Stimulated activated naive CD8-positive, alpha-beta T cell treated with anti-CD3 and anti-CD28 coated beads, Interleukin-15, amount 100 ng/mL, for 72 hours (primary cell): Measurements from ENCODE around the gene AGPAT4.

Experiments used
- ATAC-seq: fragments of 150-1000 bp; cut with Tn5 transposase; 2 replicates; pipeline ENCODE4 v1.10.0; 2021; ENCODE audit warnings: mild to moderate bottlenecking, moderate library complexity
- DNase-seq, 2 donors: peaks; one replicate each; pipeline ENCODE4 v3.0.0; 2021 to 2022
- H3K27ac Mint-ChIP-seq, 2 donors: one replicate each; pipeline ENCODE4 v1.8.0; 2022; ENCODE audit warnings: mild to moderate bottlenecking in 2 of 2, mixed read lengths in 2 of 2, moderate library complexity in 2 of 2
- H3K27me3 Mint-ChIP-seq: one replicate; pipeline ENCODE4 v1.8.0; 2022; ENCODE audit warnings: mixed read lengths
- H3K4me1 Mint-ChIP-seq: one replicate; pipeline ENCODE4 v1.8.0; 2022; ENCODE audit warnings: mild to moderate bottlenecking, mixed read lengths
- H3K4me3 Mint-ChIP-seq, 2 donors: one replicate each; pipeline ENCODE4 v1.8.0; 2022; ENCODE audit warnings: mild to moderate bottlenecking in 2 of 2, mixed read lengths in 2 of 2, moderate library complexity in 1 of 2
- H3K9me3 Mint-ChIP-seq, 2 donors: one replicate each; pipeline ENCODE4 v1.8.0; 2022; ENCODE audit warnings: mixed read lengths in 2 of 2

AGPAT4 gene

GRCh38 chr6:161249327-161249726, 24.5 kb downstream of the AGPAT4 start:
- ATAC-seq: no peak
- Mint-ChIP-seq H3K27ac (no peak overlapping the region), H3K4me1 (no peaks in the 10 kb centered on the region)

GRCh38 chr6:161246725-161247124, 27.1 kb downstream of the AGPAT4 start:
- Mint-ChIP-seq H3K9me3 (no peaks in the 10 kb centered on the region), H3K27me3 (no peaks in the 10 kb centered on the region), H3K4me3 (no peak overlapping the region)

More at GRCh38 chr6:161249327-161249726, 24.5 kb downstream of the AGPAT4 start:
- Mint-ChIP-seq H3K4me3 (no peak overlapping the region), H3K9me3 (no peaks in the 10 kb centered on the region), H3K27me3 (no peaks in the 10 kb centered on the region)
- DNase-seq: no peak

GRCh38 chr6:161245363-161245762, 28.5 kb downstream of the AGPAT4 start:
- no peak overlapping the region for H3K27ac Mint-ChIP-seq
- no peak for ATAC-seq
- H3K4me1 Mint-ChIP-seq: peaks cover 8% of the 10 kb centered on the region
- no peaks in the 10 kb centered on the region for H3K9me3 Mint-ChIP-seq
- no peak overlapping the region for H3K4me3 Mint-ChIP-seq
- DNase-seq: no peak
- no peaks in the 10 kb centered on the region for H3K27me3 Mint-ChIP-seq

More at GRCh38 chr6:161246725-161247124, 27.1 kb downstream of the AGPAT4 start:
- no peak for DNase-seq
- H3K27ac Mint-ChIP-seq: no peak overlapping the region
- H3K4me1 Mint-ChIP-seq: peaks cover 8% of the 10 kb centered on the region
- ATAC-seq: no peak

GRCh38 chr6:161244725-161245124, 29.1 kb downstream of the AGPAT4 start:
- H3K27ac Mint-ChIP-seq: no peak overlapping the region
- DNase-seq: no peak

GRCh38 chr6:161242779-161243693, 30.8 kb downstream of the AGPAT4 start:
- DNase-seq: peak; percentile 25 to 54
- H3K4me1 Mint-ChIP-seq: peaks cover 8% of the 10 kb centered on the region
- H3K4me3 Mint-ChIP-seq: no peak overlapping the region
- peak; percentile 95 for ATAC-seq
- H3K9me3 Mint-ChIP-seq: no peaks in the 10 kb centered on the region
- peak overlapping the region in 1 of 2 donors; percentile 15 for H3K27ac Mint-ChIP-seq
- H3K27me3 Mint-ChIP-seq: no peaks in the 10 kb centered on the region

More at GRCh38 chr6:161244725-161245124, 29.1 kb downstream of the AGPAT4 start:
- Mint-ChIP-seq H3K9me3 (no peaks in the 10 kb centered on the region), H3K27me3 (no peaks in the 10 kb centered on the region), H3K4me1 (peaks cover 8% of the 10 kb centered on the region), H3K4me3 (no peak overlapping the region)
- ATAC-seq: no peak

- no peak for ATAC-seq
- no peak overlapping the region for H3K27ac Mint-ChIP-seq
- H3K27me3 Mint-ChIP-seq: no peaks in the 10 kb centered on the region
- no peak for DNase-seq
- peaks cover 8% of the 10 kb centered on the region for H3K4me1 Mint-ChIP-seq
- no peaks in the 10 kb centered on the region for H3K9me3 Mint-ChIP-seq
- no peak overlapping the region for H3K4me3 Mint-ChIP-seq
Measured at GRCh38 chr6:161242113-161242512, 31.7 kb downstream of the AGPAT4 start.

GRCh38 chr6:161239001-161239400, 34.9 kb downstream of the AGPAT4 start:
- DNase-seq (no peak), ATAC-seq (no peak)
- H3K4me1 Mint-ChIP-seq: peaks cover 21% of the 10 kb centered on the region
- no peak overlapping the region for H3K27ac Mint-ChIP-seq
- H3K27me3 Mint-ChIP-seq: no peaks in the 10 kb centered on the region
- H3K4me3 Mint-ChIP-seq: no peak overlapping the region
- no peaks in the 10 kb centered on the region for H3K9me3 Mint-ChIP-seq

GRCh38 chr6:161238500-161238899, 35.4 kb downstream of the AGPAT4 start:
- ATAC-seq (no peak), DNase-seq (no peak)
- Mint-ChIP-seq H3K27me3 (no peaks in the 10 kb centered on the region), H3K27ac (no peak overlapping the region), H3K4me3 (no peak overlapping the region), H3K9me3 (no peaks in the 10 kb centered on the region), H3K4me1 (peaks cover 16% of the 10 kb centered on the region)

GRCh38 chr6:161238081-161238480, 35.8 kb downstream of the AGPAT4 start:
- H3K4me1 Mint-ChIP-seq: peaks cover 13% of the 10 kb centered on the region
- H3K27ac Mint-ChIP-seq: no peak overlapping the region
- no peaks in the 10 kb centered on the region for H3K27me3 Mint-ChIP-seq
- DNase-seq (no peak), ATAC-seq (no peak)
- no peak overlapping the region for H3K4me3 Mint-ChIP-seq
- no peaks in the 10 kb centered on the region for H3K9me3 Mint-ChIP-seq

- H3K4me1 Mint-ChIP-seq: peaks cover 13% of the 10 kb centered on the region
- no peaks in the 10 kb centered on the region for H3K27me3 Mint-ChIP-seq
- H3K4me3 Mint-ChIP-seq: no peak overlapping the region
- no peak overlapping the region for H3K27ac Mint-ChIP-seq
- H3K9me3 Mint-ChIP-seq: no peaks in the 10 kb centered on the region
- no peak for ATAC-seq
- no peak for DNase-seq
Measured at GRCh38 chr6:161237176-161237575, 36.7 kb downstream of the AGPAT4 start.

- Mint-ChIP-seq H3K4me1 (peaks cover 13% of the 10 kb centered on the region), H3K4me3 (no peak overlapping the region), H3K27me3 (no peaks in the 10 kb centered on the region), H3K9me3 (no peaks in the 10 kb centered on the region), H3K27ac (no peak overlapping the region)
- DNase-seq: no peak
- peak; percentile 23 for ATAC-seq
Measured at GRCh38 chr6:161235776-161236633, 37.9 kb downstream of the AGPAT4 start.

GRCh38 chr6:161233986-161234661, 39.7 kb downstream of the AGPAT4 start:
- DNase-seq (no peak), ATAC-seq (no peak)
- Mint-ChIP-seq H3K4me3 (no peak overlapping the region), H3K27ac (no peak overlapping the region), H3K27me3 (no peaks in the 10 kb centered on the region), H3K9me3 (no peaks in the 10 kb centered on the region), H3K4me1 (peaks cover 13% of the 10 kb centered on the region)

- Mint-ChIP-seq H3K9me3 (no peaks in the 10 kb centered on the region), H3K27ac (no peak overlapping the region), H3K4me1 (peaks cover 13% of the 10 kb centered on the region), H3K4me3 (no peak overlapping the region), H3K27me3 (no peaks in the 10 kb centered on the region)
- DNase-seq (no peak), ATAC-seq (no peak)
Measured at GRCh38 chr6:161232467-161232866, 41.4 kb downstream of the AGPAT4 start.

GRCh38 chr6:161232010-161232409, 41.9 kb downstream of the AGPAT4 start:
- no peak overlapping the region for H3K27ac Mint-ChIP-seq
- peaks cover 13% of the 10 kb centered on the region for H3K4me1 Mint-ChIP-seq
- ATAC-seq (no peak), DNase-seq (no peak)
- H3K4me3 Mint-ChIP-seq: no peak overlapping the region
- H3K9me3 Mint-ChIP-seq: no peaks in the 10 kb centered on the region
- no peaks in the 10 kb centered on the region for H3K27me3 Mint-ChIP-seq

GRCh38 chr6:161230339-161230738, 43.5 kb downstream of the AGPAT4 start:
- no peak overlapping the region for H3K27ac Mint-ChIP-seq
- H3K4me3 Mint-ChIP-seq: no peak overlapping the region
- H3K27me3 Mint-ChIP-seq: no peaks in the 10 kb centered on the region
- DNase-seq (no peak), ATAC-seq (no peak)
- no peaks in the 10 kb centered on the region for H3K9me3 Mint-ChIP-seq
- H3K4me1 Mint-ChIP-seq: peaks cover 13% of the 10 kb centered on the region
